SHP77 treated with DMSO at 0.1 percent for 48 hours (cell line): Measurements from ENCODE around the gene ACP4.
"Not testable (repeated sequence)": the region's sequence is repeated elsewhere in the genome, so short reads cannot be mapped to it uniquely, and the experiment has no call there.

Source experiments
- DNase-seq: peaks from one replicate; lab custom pipeline; 2025; lab: John Stamatoyannopoulos, UW

Gene ACP4

GRCh38 chr19:50797781-50798658 is 7.8 kb downstream of the ACP4 start:
- DNase-seq: no peak

- DNase-seq: no peak
Measured at GRCh38 chr19:50798659-50799546, 8.7 kb downstream of the ACP4 start.

GRCh38 chr19:50799547-50799851 is 9.3 kb downstream of the ACP4 start:
- DNase-seq: no peak

- no peak for DNase-seq
Measured at GRCh38 chr19:50801107-50801506, 10.9 kb downstream of the ACP4 start.

- no peak for DNase-seq
Measured at GRCh38 chr19:50803633-50804419, 13.6 kb downstream of the ACP4 start.

- peak; percentile 97 for DNase-seq
Measured at GRCh38 chr19:50804420-50805272, 14.4 kb downstream of the ACP4 start.

GRCh38 chr19:50808856-50809255 is 18.6 kb downstream of the ACP4 start:
- DNase-seq: no peak

GRCh38 chr19:50811622-50812238 is 21.5 kb downstream of the ACP4 start:
- not testable (repeated sequence) for DNase-seq

GRCh38 chr19:50812474-50812873 is 22.3 kb downstream of the ACP4 start:
- no peak for DNase-seq

GRCh38 chr19:50814883-50815282 is 24.7 kb downstream of the ACP4 start:
- no peak for DNase-seq

DNA sequence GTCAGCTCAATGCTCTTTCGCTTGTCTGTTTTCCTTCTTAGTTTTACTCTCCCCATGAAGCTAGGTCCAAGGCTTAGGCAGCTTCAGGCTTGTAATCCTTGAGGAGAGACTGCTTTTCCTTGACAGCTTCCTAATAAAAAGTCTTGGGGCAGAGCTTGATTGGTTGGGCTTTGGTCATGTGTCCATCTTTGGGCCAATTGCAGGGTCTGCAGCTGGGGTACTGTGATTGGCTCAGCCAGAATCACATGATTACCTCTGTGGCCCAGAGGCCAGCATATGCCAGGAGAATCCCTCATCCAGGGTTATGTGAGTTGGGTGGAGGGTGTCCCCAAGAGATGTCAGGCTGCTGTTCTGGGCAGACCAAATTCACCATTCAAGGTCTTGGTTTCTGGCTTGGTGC is 25.2 kb downstream of the ACP4 start:
- DNase-seq: no peak

- no peak for DNase-seq
Measured at GRCh38 chr19:50817941-50818858, 28.0 kb downstream of the ACP4 start.

GRCh38 chr19:50818859-50819472 is 28.8 kb downstream of the ACP4 start:
- DNase-seq: peak; percentile 30

GRCh38 chr19:50819636-50820035 is 29.4 kb downstream of the ACP4 start:
- no peak for DNase-seq

- DNase-seq: no peak
Measured at GRCh38 chr19:50820086-50820485, 29.9 kb downstream of the ACP4 start.

- DNase-seq: no peak
Measured at GRCh38 chr19:50820549-50821247, 30.5 kb downstream of the ACP4 start.

DNA sequence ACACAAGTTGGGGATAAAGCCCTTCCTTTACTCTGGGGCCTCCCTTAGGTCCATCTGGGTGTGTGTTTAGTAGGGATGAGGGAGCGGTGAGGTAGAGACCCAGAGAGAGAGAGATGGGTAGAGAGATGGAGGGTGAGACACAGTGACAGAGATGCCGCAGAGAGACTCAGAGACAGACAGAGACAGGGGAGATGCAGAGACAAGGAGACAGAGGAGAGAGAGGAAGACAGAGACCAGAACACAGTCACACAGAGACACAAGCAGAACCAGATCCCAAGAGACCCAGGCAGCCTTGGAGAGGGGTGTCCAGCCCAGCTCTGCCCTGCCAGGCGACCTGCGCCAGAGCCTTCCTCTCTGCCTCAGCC is 31.0 kb downstream of the ACP4 start:
- no peak for DNase-seq

- no peak for DNase-seq
Measured at GRCh38 chr19:50821622-50822021, 31.4 kb downstream of the ACP4 start.
